ENCODE data around the gene MLN. TPM values are rescaled to one million over a fixed set of nuclear protein-coding genes. Genes with fewer than 3 reads are reported as not detected.

The MLN gene
- total and polyA plus RNA-seq, 2 of the 4 experiments (the other 2 are of a cell fraction): not detected

DNA sequence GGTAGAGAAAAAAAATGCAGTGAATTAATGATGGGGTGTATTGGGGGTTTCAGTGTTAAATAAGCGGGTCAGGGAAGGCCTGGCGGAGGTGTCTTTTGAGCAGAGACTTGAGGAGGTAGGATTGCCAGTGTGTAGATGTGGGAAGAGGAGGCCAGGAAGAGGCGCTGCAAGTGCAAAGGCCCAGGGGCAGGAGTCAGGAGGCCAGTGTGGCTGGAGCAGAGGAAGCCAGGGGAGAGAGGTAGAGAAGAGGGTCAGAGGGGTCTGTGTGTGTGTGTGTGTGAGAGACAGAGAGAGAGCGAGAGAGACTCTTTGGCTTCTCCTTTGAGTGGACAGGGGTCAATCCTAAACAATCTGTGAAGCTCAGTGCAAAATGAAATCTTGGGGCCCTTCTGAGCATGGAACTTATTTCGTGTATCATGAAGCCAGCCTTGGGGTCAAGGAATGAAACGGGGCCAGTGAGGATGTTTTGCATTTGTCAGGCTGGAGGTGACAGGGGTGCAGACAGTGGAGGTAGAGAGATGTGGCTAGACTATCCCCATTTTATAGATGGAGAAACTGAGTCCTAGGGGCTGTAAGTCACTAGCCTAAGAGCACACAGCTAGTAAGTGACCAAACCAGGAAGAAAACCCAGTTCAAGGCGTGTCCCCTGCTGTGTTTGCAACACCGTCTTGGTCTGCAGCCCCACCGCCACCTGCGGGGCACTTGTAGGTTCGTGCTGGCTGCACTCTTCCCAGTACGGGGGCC lies 47.4 kb downstream of the MLN start:
- WGBS, 2 experiments (ENCODE audit: extremely low coverage in 2 of 2, insufficient read length in 1 of 2): 74% methylated on average over 9 of the region's 12 CpGs; no CpG with 5 or more reads in 1 of the 2 experiments
- H2AK9ac ChIP-seq (replicated peaks; ENCODE audit: low read depth, low read length, poor library complexity): no peak overlapping the region
- BruUV-seq (replicated peaks): no TSS peak
- H3K9ac ChIP-seq (ENCODE audit: low read depth, low read length): no peak overlapping the region
- intact Hi-C loops (cut with micrococcal nuclease) (no loop called here), in situ Hi-C loops (cut with MboI; ENCODE audit: low sequenced_read_pairs) (no loop called here), dilution Hi-C loops (cut with HindIII; ENCODE audit: low sequenced_read_pairs, unreplicated experiment) (no loop called here)
- POLR2A ChIA-PET (ENCODE audit: unreplicated experiment): no interaction called here
- H3K4me1 ChIP-seq (ENCODE audit: control insufficient read depth, insufficient read depth, low read length): peaks cover 22% of the 10 kb centered on the region; the same call in 1 of the 2 replicates
- H3K4me2 ChIP-seq (ENCODE audit: low read depth, low read length): no peak overlapping the region
- no peak overlapping the region for H2BK5ac ChIP-seq (ENCODE audit: low read depth, low read length, poor library complexity, severe bottlenecking)
- ATAC-seq (ENCODE audit: low read depth): no peak
- H4K8ac ChIP-seq (ENCODE audit: low read depth in 2 of 2, low read length in 2 of 2): no peak overlapping the region
- H3K4ac ChIP-seq (ENCODE audit: low read depth, low read length): no peak overlapping the region
- no peak overlapping the region for H2AFZ ChIP-seq (replicated peaks; ENCODE audit: low read length, poor library complexity)
- peaks cover 5% of the 10 kb centered on the region for H4K20me1 ChIP-seq (ENCODE audit: insufficient read depth, low read length)
- H2BK20ac ChIP-seq (ENCODE audit: low read depth, low read length): no peak overlapping the region
- no peak overlapping the region for H4K91ac ChIP-seq (ENCODE audit: insufficient read depth, low read depth, low read length)
- H2BK120ac ChIP-seq (ENCODE audit: low read depth, low read length): no peak overlapping the region
- H3K36me3 ChIP-seq (ENCODE audit: control insufficient read depth, insufficient read depth, low read length): no peaks in the 10 kb centered on the region
- no peak overlapping the region for H3K4me3 ChIP-seq (ENCODE audit: insufficient read depth, low read depth, low read length)
- no peaks in the 10 kb centered on the region for H3K9me1 ChIP-seq (ENCODE audit: insufficient read depth, low read length)
- H3K27me3 ChIP-seq (ENCODE audit: control insufficient read depth, insufficient read depth, low read length): no peaks in the 10 kb centered on the region
- peak overlapping the region; percentile 15; the same call in 1 of the 2 replicates for H2AK5ac ChIP-seq (ENCODE audit: low read depth, low read length)
- H3K18ac ChIP-seq (ENCODE audit: low read depth, low read length): no peak overlapping the region
- no peaks in the 10 kb centered on the region for H3K79me1 ChIP-seq (ENCODE audit: low read depth in 1 of 2, low read length in 2 of 2)
- H3K23ac ChIP-seq (ENCODE audit: low read depth, low read length): no peak overlapping the region
- TF ChIP-seq, protein P1, sequence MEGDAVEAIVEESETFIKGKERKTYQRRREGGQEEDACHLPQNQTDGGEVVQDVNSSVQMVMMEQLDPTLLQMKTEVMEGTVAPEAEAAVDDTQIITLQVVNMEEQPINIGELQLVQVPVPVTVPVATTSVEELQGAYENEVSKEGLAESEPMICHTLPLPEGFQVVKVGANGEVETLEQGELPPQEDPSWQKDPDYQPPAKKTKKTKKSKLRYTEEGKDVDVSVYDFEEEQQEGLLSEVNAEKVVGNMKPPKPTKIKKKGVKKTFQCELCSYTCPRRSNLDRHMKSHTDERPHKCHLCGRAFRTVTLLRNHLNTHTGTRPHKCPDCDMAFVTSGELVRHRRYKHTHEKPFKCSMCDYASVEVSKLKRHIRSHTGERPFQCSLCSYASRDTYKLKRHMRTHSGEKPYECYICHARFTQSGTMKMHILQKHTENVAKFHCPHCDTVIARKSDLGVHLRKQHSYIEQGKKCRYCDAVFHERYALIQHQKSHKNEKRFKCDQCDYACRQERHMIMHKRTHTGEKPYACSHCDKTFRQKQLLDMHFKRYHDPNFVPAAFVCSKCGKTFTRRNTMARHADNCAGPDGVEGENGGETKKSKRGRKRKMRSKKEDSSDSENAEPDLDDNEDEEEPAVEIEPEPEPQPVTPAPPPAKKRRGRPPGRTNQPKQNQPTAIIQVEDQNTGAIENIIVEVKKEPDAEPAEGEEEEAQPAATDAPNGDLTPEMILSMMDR (conservative IDR thresholded peaks at IDR 0.05; ENCODE audit: low read depth, low read length): no peak
- TF ChIP-seq, protein P2, sequence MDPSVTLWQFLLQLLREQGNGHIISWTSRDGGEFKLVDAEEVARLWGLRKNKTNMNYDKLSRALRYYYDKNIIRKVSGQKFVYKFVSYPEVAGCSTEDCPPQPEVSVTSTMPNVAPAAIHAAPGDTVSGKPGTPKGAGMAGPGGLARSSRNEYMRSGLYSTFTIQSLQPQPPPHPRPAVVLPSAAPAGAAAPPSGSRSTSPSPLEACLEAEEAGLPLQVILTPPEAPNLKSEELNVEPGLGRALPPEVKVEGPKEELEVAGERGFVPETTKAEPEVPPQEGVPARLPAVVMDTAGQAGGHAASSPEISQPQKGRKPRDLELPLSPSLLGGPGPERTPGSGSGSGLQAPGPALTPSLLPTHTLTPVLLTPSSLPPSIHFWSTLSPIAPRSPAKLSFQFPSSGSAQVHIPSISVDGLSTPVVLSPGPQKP (IDR thresholded peaks at IDR 0.05; ENCODE audit: borderline replicate concordance, low read depth, low read length): no peak
- TF ChIP-seq BHLHE40 (IDR thresholded peaks at IDR 0.05; ENCODE audit: low read depth, low read length): no peak
- TF ChIP-seq CEBPB (IDR thresholded peaks at IDR 0.05; ENCODE audit: low read depth, low read length): no peak
- TF ChIP-seq SMC3 (IDR thresholded peaks at IDR 0.05; ENCODE audit: low read depth, low read length): no peak
- no peak for TF ChIP-seq MAFK (IDR thresholded peaks at IDR 0.05; ENCODE audit: low read depth, low read length)
- no peak for TF ChIP-seq MXI1 (IDR thresholded peaks at IDR 0.05; ENCODE audit: borderline replicate concordance, low read depth, low read length)
- no peak for TF ChIP-seq RAD21 (IDR thresholded peaks at IDR 0.05; ENCODE audit: low read length)
- no peak for TF ChIP-seq RFX5 (IDR thresholded peaks at IDR 0.05; ENCODE audit: low read depth, low read length)
- TF ChIP-seq NFE2L2 (IDR thresholded peaks at IDR 0.05; ENCODE audit: low read depth, low read length): no peak
- no peak for TF ChIP-seq FOS (IDR thresholded peaks at IDR 0.05; ENCODE audit: low read depth, low read length)
- CTCF ChIA-PET: no interaction called here
- no peak overlapping the region for H3K56ac ChIP-seq (ENCODE audit: extremely low read depth, insufficient read depth, low read length)
- H3K14ac ChIP-seq (replicated peaks; ENCODE audit: low read depth, low read length): no peak overlapping the region
- H2BK15ac ChIP-seq (ENCODE audit: low read depth, low read length): no peak overlapping the region
- H3K27ac ChIP-seq (ENCODE audit: insufficient read depth, low read length): no peak overlapping the region
- no peak for DNase-seq
- no peaks in the 10 kb centered on the region for H3K9me3 ChIP-seq (ENCODE audit: control insufficient read depth, insufficient read depth, low read length)
- no peak overlapping the region for H4K5ac ChIP-seq (ENCODE audit: low read depth, low read length)
